Measurements from ENCODE around the gene ITCH. TPM values are rescaled to one million over a fixed set of nuclear protein-coding genes. Genes with fewer than 3 reads are reported as not detected.

ITCH gene
- total RNA-seq, 1 experiment from 2014 or later = 38.9 TPM

DNA sequence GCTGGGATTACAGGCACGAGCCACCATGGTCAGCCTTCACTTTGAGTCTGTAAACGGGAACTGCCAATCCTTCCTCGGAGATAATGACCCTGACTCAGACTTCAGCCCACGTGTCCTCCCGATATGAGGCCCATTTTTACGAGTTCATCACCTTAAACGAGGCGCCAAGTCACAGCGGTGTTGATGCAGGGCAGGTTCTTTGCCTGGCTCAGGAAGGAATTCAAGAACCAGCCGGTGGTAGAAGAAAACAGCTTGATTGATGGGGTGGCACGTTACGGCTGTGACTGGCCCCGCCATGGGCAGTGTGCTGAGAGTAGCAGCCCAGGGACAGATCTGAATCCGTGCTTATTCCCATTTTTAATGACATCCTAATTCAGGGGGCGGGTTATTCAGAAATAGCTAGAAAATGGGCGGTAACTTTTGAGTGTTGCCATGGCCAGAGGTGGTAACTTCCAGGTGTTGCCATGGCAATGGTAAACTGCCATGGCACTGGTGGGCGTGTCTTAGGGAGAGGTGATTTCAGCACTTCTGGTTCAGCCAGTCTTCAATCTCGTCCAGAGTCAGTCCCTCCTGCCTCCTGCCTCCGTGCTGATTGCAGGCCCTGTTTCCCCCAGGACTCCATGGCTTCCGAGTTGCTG lies 186.3 kb downstream of the ITCH start:
- DNase-seq (ENCODE audit: low read depth) = no peak

DNA sequence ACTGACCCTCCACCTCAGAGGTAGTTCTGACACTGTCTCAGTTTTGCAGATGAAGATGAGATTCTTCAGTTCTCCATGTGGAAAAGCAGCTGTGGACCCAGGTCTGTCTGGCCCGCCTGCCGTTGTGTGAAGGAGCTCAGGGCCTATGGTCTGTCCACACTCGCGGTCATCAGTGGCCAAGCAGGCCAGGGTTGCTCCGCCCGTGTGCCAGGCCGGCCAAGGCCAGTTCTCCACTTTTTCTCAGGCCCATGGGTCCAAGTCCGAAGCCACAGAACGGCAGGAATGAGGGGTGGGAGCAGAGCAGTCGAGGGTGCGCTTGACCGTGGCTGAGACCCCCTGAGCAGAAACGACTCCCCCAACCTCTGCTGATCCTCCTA lies 186.8 kb downstream of the ITCH start:
- DNase-seq (ENCODE audit: low read depth) = no peak

DNA sequence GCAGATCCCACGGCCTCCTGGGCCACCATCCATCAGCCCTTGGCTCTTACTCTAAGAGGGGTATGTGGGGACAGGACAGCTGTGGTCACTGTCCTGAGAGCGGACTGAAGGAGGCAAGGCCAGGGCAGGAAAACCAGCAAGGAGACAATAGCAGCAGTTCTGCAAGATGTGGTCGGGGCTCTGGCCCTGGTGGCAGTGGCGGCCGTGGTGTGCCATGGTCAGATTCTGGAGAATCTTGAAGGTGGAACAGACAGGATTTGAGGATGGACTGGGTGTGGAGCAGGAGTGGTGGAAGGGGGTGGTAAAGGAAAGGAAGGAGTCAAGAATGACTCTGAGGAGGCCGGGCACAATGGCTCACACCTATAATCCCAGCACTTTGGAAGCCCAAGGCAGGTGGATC lies 189.5 kb downstream of the ITCH start:
- DNase-seq (ENCODE audit: low read depth) = no peak

DNA sequence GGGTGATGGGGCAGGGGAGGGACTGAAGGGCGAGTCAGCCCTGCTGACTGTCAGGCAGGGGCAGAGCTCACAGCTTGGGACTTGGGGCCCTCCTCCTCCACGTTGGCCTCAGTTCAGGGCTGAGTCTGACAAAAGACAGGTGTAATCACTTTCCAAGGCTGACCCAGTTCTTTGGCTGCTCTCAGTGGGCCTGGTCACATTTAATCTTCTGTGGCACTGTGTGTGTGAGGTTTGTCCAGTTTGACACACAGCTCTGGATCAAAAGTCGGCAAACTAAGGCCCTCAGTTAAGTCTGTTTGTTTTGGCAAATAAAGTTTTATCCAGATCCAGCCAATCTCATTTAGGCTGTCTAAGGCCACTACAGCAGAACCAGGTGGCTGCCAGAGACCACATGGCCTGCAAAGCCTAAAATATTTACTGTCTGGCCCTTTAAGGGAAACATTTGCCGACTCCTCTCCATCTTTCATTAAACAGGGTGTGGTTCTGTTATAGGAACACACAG lies 190.3 kb downstream of the ITCH start:
- DNase-seq (ENCODE audit: low read depth) = no peak

DNA sequence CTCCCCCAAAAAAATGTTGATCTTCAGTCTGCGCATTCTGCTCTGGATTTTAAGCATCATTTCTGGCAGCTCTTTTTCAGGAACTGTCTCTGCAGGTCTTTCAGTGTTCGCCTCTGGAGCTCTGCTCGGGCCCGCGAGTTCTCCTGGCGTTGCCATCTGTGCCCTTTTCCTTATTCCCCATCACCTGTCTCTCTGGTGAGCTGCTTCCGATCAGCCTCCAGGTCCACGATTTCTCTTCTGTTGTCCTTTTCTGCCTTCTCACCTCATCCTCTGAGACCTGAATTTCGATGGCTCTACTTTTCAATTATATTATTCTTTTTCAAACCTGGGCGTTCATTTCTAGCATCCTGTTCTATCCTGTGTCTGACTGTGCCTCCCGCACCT lies 194.9 kb downstream of the ITCH start:
- no peak for DNase-seq (ENCODE audit: low read depth)

DNA sequence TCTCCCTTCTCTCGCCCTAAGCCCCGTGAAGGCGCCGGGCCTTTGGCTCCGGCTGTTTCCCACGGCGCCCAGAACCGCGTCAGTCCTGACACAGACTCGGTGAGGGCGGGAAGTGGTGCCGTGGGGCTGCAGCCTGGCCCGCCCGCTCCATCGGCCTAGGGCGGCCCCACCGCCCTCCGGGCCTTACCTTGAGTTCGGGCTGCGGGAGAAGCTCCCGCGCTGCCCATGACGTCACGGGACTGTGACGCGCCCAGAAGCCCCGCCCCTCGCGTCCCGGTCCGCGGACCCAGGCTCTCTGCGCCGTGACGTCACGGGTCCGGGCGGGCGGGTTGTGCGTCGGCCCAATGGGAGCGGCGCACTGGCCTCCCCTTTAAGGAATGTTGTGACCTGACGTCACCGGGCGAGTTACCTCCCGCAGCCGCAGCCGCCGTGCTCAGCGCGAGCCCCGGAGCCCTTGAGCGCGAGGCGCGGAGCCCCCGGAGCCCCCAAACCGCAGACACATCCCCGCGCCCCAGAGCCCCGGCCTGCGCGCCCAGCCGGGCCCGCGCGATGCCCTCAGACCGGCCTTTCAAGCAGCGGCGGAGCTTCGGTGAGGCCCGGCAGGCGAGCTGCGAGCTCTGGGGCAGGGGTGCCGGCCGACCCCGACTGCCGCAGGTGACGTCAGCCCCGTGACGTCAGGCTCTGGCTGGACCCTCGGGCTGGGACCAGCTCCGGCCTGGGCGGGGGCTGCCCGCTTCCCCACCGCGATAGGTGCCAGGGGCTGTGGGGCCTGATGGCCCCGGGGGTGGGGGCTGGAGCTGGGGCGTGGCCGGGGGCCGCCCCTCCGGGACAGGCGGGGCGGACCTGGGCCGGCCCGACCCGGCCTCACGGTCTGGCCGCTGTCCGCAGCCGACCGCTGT lies 195.5 kb downstream of the ITCH start, which contains the start of gene MAP1LC3A:
TSS of gene MAP1LC3A (plus strand) at position 399 of the 899 bp plus-strand sequence. CDS start at position 550, 151 bp downstream.
- peak; percentile 92 for DNase-seq (ENCODE audit: low read depth)

DNA sequence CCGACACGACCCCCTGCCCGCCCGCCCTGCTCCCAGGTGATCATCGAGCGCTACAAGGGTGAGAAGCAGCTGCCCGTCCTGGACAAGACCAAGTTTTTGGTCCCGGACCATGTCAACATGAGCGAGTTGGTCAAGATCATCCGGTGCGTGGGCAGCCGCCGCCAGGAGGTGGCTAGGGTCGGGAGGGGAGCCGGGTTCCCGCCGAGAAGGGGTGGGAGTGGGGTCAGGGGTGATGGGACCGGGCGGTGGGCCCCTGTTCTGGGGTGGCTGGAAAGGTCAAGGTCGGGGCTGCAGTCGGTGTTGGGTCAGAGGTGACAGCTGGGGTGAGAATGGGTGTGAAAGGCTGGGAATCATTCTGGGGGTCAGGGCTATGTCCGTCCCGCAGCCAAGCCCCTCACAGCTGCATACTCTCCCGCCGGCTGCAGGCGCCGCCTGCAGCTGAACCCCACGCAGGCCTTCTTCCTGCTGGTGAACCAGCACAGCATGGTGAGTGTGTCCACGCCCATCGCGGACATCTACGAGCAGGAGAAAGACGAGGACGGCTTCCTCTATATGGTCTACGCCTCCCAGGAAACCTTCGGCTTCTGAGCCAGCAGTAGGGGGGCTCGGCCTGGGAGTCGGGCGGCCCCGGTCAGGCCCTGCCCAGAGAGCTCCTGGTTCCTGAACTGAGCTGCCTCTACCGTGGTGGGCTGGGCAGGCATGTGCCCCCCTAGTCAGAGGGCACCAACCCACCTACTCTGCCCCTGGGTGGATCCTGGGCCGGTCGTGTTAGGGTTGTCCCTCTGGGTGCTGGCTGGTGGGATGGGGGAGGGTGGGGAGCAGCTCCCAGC lies 196.5 kb downstream of the ITCH start:
- no peak for DNase-seq (ENCODE audit: low read depth)

DNA sequence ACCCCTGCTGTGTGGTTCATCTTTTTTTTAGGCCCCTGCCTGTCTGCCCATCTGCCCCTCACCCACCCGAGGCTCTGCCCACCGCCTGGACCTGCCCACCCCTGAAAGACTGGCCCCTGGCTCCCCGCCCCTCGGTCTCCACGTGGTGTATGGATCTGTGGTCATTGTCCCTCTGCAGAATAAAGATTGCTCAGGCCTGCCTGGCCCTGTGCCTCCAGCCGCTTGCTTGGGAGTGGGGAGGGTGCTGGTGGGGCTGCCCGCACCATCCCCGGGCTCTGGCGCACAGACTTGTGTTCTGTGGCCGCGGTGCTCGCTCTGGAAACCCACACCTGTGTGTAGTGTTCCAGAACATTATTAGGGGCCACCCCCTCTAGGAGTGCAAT lies 197.1 kb downstream of the ITCH start:
- DNase-seq (ENCODE audit: low read depth) = no peak

DNA sequence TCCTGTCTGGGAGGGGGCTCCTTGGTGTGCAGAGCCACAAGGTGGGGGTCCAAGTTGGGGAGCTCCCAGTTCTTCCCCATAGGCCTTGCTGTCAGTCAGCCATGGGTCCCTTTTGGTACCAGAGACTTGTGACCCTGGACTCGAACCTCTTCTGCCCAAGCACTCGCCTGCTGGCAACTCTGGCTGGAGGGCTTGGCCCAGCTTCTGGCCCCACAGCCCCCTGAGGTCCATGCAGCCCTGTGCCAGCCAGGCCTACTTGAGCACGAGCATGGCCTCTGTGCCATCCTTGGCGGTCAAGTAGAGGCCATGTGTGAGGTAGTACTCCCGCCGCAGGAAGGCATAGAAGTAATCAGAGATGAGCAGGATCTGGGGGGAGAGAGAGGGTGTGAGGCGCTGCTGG lies 197.5 kb downstream of the ITCH start:
- no peak for DNase-seq (ENCODE audit: low read depth)

Other genes with a start within 250 kb of the ITCH start
- gene ASIP, start 121.8 kb upstream of the ITCH start, total RNA-seq (2014; rRNA removed) = not detected in 2 replicates
- gene AHCY, start 59.9 kb upstream of the ITCH start, total RNA-seq (2014; rRNA removed) = 137 and 141 TPM in 2 replicates
- 133 and 177 TPM in 2 replicates for gene DYNLRB1, start 153.1 kb downstream of the ITCH start, total RNA-seq (2014; rRNA removed)
- gene MAP1LC3A, start 195.4 kb downstream of the ITCH start, total RNA-seq (2014; rRNA removed) = 41.0 and 44.2 TPM in 2 replicates

Measured in LHCN-M2 (cell line).